Fibroblast of skin of left quadriceps (primary cell): Measurements from ENCODE around the gene VSTM4.
A peak's percentile ranks its signal among the peaks of the same experiment; 100 is the strongest.

Experiments used
- DNase-seq, 2 experiments: peaks; one replicate each; pipeline ENCODE4 v3.0.0-alpha.2; 2013; ENCODE audit warnings: low read depth in 2 of 2

VSTM4 gene

DNA sequence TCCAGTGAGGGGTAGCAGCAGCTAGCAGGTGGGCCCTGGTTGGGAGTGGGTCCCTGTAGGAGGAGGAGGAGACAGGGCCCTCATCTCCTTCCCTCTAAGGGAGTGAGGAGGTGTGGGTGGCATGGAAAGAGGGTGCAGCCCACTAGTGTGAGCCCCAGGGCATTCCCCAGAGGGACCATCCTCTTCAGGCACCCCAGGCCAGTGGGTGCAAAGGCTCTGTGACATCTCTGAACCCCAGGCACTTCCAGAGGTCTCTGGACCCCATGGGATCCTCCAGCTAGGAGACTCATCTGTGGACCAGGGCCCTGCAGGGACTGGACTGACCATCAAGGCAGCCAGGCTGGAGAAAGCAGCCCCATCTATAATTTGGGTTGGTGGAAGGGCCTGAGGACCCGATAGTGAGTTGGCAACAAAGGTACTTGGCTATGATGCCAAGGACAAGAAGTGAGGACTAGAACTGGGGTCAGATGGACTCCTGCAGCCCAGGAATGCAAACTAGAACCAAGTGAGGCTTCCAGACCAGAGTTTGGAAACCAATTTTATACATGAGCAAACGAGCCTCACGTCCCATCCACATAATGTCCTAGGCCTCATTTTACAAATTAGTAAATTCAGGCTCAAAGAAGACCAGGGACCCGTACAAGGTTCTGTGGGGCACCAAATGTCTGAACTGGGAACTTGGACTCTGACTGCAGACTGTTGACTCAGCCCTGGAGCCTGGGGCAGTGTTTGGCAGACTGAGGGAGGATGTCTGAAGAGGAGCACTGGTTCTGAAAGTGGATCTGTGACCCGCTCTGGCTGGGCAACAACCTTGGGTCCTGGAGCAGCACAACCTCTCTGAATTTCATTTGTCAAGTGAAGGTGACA, 1.4 kb upstream of the VSTM4 start:
- no peak for DNase-seq

DNA sequence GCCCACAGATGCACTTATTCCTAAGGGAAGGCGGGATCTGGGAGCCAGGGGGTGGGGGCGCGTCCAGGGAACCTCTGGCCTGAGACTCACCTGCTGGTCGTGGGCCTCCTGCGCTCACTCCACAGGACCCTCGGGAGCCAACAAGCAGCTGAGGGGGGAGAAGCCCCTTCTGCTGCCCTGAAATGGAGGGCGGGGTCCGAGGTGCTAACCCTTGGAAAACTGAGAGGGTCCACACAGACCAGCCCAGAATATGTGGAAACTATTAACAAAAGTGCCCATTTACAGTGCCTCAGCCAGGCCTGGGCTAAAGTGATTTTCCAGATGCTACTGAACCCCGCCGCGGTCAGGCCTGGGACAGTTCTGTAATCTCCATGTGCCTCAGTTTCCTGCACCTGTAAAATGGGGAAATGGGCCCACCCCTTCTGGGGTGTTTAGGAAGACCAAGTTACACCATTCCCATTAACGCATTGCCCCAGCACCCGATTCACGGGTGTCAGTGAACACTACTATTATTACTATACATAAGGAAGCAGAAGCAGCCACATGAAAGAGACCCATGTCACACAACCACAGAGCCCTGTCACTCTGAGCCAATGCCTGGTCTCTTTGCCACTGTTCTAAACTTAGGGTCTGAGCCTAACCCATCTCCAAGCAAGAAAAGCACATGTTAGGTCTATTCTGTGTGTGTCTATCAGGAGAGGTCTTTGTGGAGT, 630 bp upstream of the VSTM4 start:
- no peak for DNase-seq

DNA sequence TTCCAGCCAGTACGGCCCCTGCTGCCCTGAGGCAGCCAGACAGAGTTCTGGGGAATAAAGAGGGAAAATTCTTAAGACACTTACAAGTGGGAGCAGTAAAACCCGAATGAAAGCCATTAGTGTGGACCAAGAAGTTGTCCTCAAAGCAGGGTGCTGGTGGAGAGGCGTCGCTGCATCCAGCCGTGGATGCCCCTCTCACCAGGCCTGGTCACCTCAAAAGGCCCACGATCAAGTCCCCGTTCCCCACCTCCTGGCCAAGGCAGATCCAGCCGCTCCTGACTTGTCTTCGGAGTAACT, 656 bp downstream of the VSTM4 start:
- no peak for DNase-seq

DNA sequence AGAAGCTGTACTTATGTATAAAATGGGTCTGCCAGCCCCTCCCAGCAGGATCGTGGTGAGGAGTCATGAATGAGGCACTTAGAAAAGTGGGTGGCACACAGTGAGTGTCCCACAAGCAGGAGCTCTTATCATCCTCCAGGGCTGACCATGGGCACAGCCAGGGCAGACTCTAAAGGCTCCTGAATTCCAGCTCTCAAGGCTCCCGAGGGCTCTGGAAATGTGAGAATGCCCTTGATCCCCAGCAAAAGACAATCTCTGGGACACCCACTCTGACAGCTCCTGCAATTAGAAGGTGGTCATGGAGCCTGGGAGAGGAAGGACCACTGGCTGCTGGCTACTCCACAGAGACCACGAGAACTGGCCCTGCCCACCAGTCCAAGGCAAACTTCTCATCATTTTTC, 1.6 kb downstream of the VSTM4 start:
- no peak for DNase-seq

DNA sequence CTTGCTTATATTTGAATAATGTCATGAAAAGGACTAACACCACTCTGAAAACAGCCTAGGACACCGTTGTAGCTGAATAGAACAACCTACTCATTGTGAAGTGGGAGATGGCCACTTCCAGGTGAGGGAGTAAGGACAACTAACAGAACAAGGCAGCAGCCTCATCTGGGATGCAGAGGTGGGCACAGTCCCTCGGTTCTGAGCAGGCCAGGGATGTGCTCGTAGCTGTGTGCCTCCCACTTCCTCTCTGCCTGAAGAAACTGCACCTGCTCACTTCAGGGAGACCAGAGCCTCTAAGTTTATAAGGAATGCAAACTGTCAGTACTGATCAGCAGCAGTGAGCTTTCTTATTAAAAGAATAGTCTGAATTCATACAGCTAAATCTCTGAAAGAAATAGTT, 2.5 kb downstream of the VSTM4 start:
- DNase-seq: no peak

DNA sequence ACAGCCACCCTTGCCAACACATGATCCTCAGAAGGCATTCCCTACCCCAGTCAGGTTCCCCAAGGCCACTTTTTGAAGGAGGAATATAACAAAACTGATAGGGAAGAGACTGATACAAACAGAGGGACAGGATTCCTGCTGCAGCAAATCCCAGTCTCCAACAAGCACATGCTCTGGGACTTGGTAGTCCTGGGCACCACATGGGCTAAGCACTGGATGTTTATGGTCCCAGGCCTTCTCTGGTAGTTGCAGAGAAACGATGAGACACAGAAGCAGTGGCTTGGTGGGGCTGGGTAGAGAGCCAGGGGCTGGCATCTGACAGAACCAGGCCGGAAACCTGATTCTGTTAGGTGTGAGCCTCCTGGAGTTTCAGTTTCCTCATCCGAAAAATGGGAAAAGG, 3.2 kb downstream of the VSTM4 start:
- DNase-seq: no peak

DNA sequence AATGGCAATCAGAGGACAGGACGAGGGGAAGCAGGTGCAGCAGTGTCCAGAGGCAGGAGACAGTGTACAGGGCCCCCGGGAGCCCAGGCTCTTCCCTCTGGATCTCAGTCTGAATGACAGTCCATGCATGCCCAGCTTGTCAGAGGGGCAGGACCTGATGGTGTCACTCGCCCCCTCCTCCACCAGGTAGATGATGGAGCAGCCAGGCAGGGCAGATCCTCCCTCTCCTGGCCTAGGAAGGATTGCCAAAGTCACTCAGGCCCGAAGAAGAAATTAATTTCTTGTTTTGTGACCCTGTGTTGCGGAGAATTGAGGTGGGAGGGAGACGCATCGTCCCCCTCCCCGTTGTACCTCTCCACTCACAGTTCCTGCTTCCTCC, 4.0 kb downstream of the VSTM4 start:
- no peak for DNase-seq

DNA sequence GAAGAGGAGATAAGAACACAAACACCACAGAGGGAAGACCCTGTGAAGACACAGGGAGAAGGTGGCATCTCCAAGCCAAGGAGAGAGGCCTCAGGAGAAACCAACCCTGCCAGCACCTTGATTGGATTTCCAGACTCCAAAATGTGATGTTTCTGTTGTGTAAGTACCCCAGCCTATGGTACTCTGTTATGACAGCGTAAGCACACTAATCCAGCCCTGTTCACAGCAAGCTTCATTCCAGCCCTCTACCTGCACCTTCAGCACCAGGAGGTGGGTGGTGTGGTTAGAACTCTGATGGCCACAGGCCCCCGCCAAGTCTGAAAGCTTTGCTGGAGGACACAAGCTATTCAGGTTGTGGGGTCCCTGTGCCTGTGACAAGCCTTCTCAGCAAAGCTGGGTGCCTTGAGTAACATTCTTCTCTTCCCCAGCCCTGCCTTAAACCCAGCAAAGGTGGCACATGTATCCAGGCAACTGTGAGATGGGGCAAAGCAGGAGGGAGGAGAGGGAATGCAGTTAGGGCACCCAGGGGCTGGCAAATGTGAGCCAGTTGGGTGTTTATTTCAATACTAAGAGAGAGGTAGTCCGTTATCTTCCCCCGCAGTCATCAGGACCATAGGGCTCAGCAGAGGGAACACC, 4.5 kb downstream of the VSTM4 start:
- no peak for DNase-seq

DNA sequence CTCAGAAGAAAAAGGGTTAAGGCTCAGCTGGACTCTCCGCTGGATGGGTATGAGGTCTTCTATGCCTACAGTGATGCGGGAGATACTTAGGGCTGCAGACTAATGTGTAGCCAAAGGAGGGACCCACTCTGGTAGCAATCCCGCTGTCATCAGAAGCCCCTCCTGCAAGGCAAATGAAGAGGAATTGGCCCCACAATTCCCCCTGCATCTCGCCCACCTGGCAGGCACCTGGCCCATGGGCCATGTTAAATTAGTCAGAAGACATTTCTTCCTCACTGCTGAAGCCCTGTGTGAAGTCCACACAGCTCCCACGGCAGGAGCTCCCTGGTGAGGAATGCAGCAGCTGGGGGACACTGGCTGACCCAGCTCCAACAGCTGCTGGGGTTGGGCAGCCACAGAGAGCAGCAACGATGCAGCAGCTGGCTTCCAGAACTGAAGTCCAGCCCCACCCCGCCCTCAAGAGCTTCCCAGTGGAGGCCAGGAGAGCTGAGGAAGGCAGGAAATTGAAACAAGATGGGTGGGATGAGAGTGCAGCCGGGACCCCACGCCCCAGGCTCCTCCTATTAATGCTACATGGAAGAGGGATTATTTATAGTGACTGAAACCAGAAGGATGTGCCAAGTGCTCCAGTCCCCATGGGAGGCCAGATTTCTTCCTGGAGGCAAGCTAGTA, 5.5 kb downstream of the VSTM4 start:
- DNase-seq: peak; percentile 80

DNA sequence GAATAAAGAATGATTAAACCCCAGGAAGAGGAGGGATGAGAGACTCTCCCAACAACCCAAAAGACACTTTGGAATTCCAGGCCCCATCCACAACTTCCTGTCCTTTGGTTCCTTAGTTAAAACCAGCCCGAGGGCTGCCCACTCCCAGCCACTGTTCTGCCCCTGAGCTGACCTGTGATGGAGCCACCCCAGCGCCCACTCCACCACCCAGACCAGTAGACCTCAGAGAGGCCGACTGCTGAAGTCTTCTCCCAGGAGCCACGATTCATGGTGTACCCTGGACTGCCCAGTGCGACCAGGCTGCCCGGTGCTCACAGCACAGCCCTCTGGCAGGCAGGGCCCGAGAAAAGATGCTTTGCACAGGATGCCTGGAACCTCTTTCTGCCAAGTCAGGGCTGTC, 6.7 kb downstream of the VSTM4 start:
- no peak for DNase-seq

DNA sequence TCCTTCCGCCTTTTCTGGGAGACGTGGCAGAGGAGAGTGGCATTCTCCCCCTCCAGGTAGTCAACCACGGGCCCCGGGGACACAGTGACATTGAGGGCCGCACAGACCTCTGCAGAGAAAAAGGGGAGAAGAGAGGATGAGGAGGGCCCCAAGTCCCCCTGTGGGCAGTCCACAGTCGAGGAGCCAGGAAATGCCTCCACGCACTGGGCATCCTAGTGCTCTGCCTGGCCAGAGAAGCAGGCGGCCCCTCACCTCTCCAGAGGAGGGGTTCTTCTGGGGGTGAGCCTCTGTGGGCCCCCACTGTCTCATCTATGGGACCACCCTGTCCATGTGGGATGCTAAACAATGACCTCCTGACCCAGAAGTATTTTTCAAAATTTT, 7.4 kb downstream of the VSTM4 start:
- no peak for DNase-seq

DNA sequence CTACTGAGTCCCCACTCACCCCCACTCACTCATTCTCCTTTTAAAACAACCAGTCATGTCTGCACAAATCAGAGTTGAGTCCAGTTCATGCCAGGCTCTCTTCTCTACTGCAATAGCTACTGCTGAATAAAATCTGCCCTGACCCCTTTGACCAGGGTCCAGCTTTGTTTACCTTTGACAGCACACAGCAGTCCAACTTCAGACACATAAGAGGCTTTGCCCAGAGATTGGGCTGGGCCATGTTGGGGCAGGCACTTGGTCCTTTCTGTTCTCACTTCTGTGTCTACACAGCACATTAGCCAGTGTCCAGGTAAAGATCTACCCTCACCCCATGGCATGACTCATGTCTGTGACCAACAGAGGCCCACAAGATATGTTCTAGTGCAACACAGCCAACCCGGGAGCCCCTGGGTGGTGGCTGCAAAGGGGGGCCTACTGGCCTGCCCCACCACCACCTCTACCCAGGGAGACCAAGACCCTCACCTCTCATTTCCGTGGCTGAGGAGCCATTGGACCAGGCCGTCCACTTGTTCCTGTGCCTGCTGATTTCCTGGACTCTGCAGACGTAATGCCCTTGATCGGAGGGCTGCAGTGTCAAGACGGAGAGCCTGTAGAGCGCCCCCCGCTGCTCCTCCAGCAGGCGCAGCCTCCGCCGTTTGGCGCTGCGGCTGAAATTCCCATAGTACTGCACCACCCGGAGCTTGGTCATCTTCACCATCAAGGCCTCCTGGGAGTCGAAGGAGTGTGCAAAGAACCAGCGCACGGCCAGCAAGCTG, 8.0 kb downstream of the VSTM4 start:
- no peak for DNase-seq

DNA sequence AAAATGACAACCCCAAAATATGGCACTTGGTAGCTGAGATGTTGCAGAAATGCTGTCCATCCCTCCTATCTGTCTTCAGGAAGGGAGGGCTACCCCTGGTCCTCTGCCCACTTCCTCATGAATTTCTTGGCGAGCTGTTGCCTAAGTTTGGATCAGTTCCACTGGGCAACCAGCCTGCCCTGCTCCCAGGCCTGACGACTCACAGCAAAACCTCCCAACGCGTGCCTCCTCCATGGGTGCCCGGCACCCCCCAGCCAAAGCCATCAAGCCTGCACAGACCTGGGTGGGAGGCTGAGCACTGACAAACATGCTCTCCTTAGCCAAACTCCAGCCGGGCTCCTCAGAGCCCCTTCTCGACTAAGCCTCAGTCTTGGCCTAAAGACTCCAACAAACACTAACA, 8.9 kb downstream of the VSTM4 start:
- DNase-seq: no peak

DNA sequence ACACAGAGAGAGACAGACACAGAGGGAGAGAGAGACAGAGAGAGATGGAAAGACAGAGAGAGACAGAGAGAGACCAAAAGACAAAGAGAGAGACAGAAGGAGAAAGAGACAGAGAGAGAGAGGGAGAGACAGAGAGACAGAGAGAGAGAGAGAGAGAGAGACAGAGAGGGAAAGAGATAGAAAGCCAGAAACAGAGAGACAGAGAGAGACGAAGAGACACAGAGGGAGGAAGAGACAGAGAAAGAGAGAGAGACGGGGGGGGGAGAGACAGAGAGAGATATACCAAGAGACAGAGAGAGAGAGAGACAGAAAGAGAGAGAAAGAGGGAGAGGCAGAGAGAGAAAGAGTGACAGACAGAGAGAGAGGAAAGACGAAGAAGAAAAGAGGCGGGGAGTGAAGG, 10.2 kb downstream of the VSTM4 start:
- DNase-seq: no peak

DNA sequence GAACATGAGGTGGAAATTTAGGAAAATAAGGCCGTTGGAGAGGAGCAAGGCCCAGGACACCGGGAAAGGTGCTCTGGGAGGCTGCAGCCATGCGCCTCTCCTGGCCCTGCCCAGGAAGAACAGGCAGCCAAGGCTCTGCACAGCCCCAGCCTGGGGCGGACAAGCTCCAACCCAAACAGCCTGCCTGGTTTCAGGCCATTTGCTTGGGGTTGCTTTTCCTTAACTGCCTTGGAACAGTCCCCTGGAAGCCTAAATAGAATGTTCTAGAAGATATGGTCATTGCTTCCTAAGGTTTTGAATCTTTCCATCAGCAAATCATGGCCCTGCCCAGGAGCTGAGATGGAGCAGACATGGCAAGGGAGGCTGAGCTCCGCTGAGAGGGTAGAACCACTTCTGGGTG, 11.0 kb downstream of the VSTM4 start:
- no peak for DNase-seq

DNA sequence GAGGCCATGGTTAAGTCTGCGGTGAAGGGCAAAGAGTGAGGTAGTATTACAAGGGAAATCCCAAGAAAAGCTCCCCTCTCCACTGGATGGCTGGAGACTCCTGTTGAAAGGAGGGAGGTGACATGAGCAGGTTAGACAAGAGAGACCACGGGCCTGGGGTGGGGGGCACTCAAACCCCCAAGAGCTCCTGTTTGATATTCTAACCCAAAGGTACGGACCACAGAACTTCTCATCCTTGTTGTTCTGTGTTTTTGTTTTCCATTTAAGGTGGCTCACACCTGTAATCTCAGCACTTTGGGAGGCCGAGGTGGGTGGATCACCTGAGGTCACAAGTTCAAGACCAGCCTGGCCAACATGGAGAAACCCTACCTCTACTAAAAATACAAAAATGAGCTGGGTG, 11.6 kb downstream of the VSTM4 start:
- DNase-seq: no peak

DNA sequence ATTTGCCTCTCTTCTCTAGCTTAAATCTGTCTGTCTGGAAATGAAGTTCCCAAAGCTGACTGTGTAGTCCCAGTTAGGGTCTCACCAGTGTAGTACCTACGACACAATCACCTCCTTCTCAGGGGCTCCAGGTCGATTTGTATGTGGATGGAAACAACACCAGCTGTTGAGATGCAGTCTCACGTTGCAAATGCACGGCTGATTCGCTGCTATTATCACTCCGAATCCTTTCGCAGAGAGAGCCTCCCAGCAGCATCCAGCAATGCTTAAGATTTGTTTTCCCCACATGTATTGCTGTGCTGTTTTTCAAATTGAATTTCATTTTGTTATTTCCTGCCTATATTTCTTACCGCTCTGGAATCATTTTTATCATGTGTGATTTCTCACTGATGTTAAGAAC, 16.3 kb downstream of the VSTM4 start:
- DNase-seq: no peak

DNA sequence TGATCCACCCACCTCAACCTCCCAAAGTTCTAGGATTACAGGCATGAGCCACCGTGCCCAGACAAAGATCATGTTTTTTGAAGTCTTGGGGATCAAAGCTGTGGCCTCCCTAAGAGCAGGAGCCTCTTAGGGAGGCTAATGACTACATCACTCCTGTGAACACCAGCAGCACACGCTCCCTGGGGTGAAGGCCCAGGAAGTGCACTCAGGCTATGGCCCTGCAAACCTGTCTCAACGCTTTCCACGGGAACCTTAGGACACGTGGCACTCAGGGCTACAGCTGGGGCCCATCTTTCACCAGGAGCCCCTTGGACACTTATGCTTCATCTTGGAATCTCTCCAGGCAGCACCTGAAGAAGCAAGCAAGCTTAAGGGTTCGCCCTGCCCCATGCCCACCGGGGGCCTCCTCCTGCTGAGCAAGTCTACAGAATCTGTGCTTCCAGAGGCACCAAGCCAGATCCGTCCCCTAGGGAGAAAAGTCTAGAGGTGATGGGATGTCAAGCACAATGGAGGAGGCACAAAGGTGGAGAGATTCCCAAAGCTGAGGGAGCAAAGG, 18.4 kb downstream of the VSTM4 start:
- DNase-seq: no peak

DNA sequence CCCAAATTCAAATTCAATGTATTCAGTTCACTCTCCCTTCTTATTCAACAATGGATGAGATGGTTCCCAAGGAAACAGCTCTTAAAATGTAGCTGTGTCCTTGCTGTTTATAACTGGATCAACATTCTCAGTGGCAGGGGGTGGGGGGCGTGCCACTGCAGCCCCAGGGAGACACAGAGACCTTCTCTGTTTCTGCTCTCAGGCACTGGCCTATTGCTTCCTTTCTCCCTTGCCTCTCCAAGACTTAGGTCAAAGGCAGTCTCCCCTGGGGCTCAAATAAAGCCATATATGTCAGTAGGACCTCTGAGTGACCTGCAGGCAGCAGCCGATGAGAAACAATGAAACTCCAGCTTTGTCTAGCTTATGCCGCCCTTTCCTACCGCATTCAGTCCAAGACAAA, 20.7 kb downstream of the VSTM4 start:
- DNase-seq: no peak

DNA sequence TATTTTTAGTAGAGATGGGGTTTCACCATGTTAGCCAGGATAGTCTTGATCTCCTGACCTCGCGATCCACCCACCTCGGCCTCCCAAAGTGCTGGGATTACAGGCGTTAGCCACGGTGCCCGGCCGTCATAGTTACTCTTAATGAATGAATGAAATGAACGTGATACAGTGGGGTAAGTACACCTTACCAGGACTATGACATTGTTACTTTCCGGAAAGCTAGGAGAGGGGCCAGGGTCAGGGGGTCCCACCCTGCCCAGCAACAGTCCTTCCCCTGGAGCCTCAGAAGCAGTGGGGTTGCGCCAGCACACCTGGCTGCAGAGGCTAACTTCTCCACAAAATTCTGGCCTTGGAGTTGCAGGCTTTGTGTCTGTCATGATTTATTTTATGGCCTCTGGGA, 21.4 kb downstream of the VSTM4 start:
- DNase-seq: no peak

DNA sequence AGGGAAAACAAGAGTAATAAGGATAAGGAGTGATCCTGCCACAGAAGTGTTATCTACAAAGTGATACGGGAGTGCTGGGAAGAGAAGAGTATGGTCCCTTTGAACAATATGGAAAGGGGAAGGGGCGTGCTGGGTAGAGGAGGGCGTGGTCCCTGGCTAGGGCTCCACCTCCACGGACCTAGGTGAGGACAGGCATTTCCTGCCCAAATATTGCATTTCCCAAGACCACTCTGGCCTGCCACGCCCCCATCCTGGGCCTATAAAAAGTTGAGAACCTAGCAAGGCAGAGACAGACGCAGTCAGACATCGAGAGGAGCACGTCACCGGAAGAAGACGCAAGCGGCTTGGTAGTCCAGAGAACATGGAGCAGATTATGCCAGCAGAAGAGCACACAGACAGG, 22.8 kb downstream of the VSTM4 start:
- DNase-seq: no peak
